ENCODE data around the gene CORO2B.

DNA sequence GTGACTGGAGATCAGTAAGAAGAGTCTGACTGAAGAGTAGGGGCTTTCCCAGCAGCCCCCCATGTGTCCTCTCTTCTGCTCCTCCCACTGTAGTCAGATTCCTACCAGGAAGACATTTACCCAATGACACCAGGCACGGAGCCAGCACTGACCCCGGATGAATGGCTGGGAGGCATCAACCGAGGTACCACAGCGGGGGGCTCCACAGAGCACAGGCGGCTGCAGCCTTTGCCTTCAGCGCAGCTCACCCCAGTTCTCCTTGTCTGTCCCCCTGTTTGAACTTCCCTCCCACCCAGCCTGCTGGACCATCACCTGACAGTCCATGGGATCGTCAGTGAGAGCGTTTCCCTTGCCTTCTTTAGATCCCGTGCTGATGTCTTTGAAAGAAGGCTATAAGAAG is 140.3 kb downstream of the CORO2B start:
- TF ChIP-seq, protein P1, sequence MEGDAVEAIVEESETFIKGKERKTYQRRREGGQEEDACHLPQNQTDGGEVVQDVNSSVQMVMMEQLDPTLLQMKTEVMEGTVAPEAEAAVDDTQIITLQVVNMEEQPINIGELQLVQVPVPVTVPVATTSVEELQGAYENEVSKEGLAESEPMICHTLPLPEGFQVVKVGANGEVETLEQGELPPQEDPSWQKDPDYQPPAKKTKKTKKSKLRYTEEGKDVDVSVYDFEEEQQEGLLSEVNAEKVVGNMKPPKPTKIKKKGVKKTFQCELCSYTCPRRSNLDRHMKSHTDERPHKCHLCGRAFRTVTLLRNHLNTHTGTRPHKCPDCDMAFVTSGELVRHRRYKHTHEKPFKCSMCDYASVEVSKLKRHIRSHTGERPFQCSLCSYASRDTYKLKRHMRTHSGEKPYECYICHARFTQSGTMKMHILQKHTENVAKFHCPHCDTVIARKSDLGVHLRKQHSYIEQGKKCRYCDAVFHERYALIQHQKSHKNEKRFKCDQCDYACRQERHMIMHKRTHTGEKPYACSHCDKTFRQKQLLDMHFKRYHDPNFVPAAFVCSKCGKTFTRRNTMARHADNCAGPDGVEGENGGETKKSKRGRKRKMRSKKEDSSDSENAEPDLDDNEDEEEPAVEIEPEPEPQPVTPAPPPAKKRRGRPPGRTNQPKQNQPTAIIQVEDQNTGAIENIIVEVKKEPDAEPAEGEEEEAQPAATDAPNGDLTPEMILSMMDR (IDR thresholded peaks at IDR 0.05) = no peak
- TF ChIP-seq MEF2A (IDR thresholded peaks at IDR 0.05; ENCODE audit: borderline replicate concordance, low read depth) (no peak), GABPA (IDR thresholded peaks at IDR 0.05; ENCODE audit: low read depth) (no peak), SIN3A (IDR thresholded peaks at IDR 0.05; ENCODE audit: borderline replicate concordance, low read depth, low read length) (no peak), TAF1 (IDR thresholded peaks at IDR 0.05; ENCODE audit: borderline replicate concordance, low read depth, low read length) (no peak), EZH2phosphoT487 (IDR thresholded peaks at IDR 0.05; ENCODE audit: borderline replicate concordance, low read depth) (no peak), POLR2AphosphoS5 (IDR thresholded peaks at IDR 0.05; ENCODE audit: low read depth, low read length) (no peak), TEAD4 (IDR thresholded peaks at IDR 0.05; ENCODE audit: borderline replicate concordance, insufficient read depth) (no peak), RAD21 (IDR thresholded peaks at IDR 0.05; ENCODE audit: low read length) (no peak), MXI1 (IDR thresholded peaks at IDR 0.05; ENCODE audit: low read depth, low read length) (no peak), NFIC (IDR thresholded peaks at IDR 0.05; ENCODE audit: borderline replicate concordance) (no peak)
- TF ChIP-seq, protein P2, sequence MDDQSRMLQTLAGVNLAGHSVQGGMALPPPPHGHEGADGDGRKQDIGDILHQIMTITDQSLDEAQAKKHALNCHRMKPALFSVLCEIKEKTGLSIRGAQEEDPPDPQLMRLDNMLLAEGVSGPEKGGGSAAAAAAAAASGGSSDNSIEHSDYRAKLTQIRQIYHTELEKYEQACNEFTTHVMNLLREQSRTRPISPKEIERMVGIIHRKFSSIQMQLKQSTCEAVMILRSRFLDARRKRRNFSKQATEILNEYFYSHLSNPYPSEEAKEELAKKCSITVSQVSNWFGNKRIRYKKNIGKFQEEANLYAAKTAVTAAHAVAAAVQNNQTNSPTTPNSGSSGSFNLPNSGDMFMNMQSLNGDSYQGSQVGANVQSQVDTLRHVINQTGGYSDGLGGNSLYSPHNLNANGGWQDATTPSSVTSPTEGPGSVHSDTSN (IDR thresholded peaks at IDR 0.05) = no peak
- TF ChIP-seq, protein P3, sequence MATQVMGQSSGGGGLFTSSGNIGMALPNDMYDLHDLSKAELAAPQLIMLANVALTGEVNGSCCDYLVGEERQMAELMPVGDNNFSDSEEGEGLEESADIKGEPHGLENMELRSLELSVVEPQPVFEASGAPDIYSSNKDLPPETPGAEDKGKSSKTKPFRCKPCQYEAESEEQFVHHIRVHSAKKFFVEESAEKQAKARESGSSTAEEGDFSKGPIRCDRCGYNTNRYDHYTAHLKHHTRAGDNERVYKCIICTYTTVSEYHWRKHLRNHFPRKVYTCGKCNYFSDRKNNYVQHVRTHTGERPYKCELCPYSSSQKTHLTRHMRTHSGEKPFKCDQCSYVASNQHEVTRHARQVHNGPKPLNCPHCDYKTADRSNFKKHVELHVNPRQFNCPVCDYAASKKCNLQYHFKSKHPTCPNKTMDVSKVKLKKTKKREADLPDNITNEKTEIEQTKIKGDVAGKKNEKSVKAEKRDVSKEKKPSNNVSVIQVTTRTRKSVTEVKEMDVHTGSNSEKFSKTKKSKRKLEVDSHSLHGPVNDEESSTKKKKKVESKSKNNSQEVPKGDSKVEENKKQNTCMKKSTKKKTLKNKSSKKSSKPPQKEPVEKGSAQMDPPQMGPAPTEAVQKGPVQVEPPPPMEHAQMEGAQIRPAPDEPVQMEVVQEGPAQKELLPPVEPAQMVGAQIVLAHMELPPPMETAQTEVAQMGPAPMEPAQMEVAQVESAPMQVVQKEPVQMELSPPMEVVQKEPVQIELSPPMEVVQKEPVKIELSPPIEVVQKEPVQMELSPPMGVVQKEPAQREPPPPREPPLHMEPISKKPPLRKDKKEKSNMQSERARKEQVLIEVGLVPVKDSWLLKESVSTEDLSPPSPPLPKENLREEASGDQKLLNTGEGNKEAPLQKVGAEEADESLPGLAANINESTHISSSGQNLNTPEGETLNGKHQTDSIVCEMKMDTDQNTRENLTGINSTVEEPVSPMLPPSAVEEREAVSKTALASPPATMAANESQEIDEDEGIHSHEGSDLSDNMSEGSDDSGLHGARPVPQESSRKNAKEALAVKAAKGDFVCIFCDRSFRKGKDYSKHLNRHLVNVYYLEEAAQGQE (IDR thresholded peaks at IDR 0.05; ENCODE audit: low read depth, low read length) = no peak
- TF ChIP-seq, protein P4, sequence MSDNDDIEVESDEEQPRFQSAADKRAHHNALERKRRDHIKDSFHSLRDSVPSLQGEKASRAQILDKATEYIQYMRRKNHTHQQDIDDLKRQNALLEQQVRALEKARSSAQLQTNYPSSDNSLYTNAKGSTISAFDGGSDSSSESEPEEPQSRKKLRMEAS (IDR thresholded peaks at IDR 0.05; ENCODE audit: low read depth) = no peak
